H4 (cell line): Measurements from ENCODE around the gene PXMP4. TPM values are rescaled to one million over a fixed set of nuclear protein-coding genes. Genes with fewer than 3 reads are reported as not detected.

Source experiments
- DNase-seq: peaks from one replicate; pipeline ENCODE4 v3.0.0-alpha.2; 2015; ENCODE audit warnings: low spot score
- total RNA-seq: library from RNA; depleted of rRNA; stranded (reverse); fragments of >200 nt; shearing (Covaris generic); gene quantifications from 2 replicates; pipeline ENCODE4 v1.2.3, GENCODE V29; 2014

Gene PXMP4
- total RNA-seq, 1 experiment from 2014 or later = 2.5 TPM

DNA sequence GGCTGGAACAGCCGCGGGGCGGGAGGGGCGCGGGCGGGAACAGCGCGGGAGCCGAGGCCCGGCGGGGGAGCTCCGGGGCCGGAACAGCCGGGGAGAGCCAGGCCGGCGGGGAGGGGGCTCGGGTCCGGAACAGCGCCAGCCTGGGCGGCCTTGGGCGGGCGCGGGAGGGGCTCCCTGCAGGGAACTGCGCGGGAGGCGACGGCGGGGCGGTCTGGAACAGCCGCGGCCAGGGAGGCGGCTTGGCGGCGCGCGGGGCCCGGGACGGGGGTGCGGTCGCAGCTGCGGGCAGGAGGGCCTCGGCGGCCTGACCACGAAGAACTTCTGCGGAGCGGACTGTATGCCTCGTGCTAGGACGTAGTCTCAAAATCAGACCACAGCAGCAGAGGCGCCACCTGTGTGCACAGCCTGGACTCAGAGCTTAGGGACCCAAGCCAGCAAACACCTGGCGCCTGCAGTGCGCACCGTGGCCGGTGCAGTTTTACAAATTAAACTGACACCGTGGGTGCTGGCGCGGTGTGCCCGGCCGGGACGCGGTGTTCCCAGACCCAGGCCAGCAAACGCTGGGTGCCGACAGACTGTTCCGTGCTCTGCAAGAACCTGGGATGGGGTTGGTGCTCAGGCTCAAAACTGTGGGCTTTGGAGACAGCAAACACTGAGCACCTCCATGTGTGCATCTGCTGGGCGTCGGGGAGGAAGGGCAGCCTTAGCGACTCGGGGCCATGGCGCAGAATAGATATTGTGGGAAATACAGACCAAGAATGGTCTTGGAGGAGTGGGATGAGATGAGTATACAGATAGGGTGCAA is 12.3 kb upstream of the PXMP4 start:
- DNase-seq = peak; percentile 45

DNA sequence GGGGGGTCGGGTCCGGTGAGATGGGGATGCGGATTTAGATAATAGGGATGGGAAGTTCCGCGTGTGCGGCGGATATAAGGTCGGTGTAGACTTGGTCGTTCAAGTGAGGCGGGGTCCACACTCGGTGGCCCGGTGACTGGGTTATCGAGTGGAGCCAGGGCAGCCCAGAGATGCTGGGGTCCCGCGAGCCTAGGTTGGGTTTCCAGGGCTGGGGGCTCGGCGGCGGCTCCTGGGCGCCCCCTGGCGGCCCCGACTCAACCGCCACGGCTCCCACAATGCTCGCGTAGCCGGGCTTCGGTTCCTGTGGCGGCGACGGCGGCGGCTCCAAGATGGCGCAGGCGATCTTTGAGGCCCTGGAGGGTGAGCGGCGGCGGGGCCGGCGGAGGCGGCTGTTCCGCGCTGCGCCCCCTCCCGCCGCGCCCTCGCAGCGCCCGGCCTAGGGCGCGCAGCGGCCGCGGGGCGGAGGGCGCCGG is 11.6 kb upstream of the PXMP4 start, which contains the start of gene ZNF341:
ZNF341 (plus strand) TSS at position 304 of the 473 bp plus-strand sequence; CDS start at position 330, 26 bp downstream.
- peak; percentile 74 for DNase-seq

DNA sequence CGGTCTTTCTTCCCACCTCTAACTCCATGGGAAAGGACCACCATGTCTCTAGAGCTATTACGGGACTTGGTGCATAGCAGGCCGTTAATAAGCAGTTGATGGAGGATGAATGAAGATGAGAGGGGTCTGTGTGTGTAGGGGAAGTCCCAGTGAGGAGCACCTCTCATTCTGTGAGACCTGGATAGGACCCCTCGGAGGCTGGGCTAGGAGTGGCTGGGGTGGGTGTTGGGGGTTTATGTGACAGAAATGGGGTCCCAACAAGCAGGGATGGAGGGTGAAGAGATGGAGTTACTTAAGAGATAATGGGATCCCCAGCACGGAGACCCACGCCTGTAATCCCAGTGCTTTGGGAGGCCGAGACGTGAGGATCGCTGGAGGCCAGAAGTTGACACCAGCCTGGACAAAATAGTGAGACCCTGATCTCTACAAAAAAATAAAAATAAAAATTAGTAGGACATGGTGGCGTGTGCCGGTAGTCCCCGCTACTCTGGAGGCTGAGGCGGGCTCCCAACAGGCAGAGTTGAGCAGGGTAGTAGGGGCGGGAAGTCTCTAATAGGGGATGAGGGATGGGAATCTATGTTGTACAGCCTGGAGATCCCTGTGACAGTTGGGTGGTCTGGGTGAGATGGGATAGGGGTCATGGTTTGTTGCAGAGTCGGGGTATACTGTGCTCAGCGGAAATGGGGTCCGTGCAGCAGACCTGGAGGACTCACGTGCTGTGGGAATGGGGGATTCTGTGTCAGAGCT is 11.0 kb upstream of the PXMP4 start:
- no peak for DNase-seq

DNA sequence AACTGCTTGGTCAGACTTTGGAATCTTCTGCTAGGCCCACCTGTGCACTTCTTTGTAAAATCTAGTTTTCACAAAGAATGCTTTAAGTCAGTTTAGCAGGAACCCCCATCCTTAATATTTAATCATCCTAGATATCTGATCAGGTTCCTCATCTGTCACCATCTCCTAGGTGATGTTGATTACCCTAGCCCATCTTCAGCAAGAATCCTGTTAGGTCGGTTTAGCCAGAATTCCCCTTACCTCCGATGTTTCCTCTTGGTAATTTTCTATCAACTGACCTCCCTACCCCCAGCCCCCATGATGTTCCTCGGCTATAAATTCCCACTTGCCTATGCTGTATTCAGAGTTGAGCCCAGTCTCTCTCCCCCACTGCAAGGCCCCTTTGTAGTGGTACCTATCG is 9.0 kb upstream of the PXMP4 start:
- DNase-seq = no peak

DNA sequence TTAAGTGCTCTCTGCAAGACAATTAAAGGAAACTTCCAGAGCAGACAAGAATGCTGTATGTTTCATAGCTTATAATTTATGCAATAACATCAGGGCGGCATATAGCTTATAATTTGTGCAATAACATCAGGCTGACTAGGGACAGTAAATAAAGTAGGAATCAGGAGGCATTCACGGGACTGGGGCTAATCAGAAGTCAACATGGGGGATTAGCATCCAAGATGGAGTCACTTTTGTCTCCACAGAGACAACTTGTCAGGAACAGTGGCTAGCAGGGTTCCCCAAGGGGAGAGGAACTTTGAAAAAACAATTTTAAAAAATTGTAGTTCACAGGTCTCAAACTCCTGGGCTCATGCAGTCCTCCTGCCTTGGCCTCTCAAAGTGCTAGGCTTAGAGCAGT is 8.4 kb upstream of the PXMP4 start:
- DNase-seq = no peak

DNA sequence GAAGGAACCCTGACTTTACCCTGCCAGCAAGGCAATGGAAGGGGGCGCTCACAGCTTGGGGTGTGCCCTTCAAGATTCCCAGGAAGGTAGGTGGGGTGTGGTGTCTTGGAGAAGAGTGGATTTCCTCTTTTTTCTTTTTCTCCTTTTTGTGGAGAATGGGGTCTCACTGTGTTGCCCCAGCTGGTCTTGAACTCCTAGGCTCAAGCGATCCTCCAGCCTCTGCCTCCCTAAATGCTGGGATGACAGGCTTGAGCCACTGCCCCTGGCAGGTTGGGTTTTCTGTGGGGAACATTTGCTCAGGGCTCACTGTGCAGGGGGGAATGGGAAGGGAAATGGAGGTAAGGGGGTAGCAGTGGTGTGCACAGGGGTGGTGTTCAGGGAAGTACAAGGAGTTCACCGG is 7.7 kb upstream of the PXMP4 start:
- no peak for DNase-seq

DNA sequence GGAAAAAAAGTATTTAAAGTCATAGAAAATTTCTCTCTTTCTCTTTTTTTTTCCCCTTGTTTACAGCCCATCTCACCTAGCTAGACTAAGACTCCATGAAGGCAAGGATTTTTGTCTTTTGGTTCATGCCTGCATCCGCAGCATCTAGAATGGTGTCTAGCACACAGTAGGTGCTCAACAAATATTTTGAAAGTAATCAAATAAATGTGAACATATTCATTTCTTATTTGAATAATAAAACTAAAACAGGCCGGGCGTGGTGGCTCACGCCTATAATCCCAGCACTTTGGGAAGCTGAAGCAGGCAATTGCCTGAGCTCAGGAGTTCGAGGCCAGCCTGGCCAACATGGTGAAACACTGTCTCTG is 7.0 kb upstream of the PXMP4 start:
- DNase-seq = no peak

DNA sequence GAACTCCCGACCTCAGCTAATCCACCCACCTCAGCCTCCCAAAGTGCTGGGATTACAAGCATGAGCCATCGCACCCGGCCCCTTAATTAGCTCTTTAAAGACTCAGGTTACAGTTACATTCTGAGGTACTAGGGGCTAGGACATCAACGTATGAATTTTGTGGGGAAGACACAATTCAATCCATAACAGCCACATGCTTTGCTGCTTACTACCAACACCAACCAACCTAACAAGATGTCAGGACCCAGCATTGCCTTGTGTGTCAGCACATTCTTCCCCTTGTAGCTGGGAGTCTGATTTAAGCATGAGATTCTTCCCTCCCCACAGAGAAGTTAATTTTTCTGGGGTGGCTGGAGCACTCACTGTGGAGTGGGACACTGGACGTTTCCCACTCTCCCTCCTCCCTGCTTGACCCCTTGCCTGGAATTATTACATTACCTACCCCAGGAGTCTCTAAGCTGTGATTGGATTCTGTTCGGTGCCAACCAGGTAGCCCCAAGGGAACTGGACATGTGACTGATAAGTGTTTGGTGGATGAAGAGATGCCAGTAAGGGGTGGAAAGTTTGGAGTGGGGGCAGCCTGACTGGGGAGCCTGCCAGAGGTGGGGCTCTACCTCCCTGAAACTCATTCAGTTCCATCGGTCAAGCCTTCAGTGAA is 5.6 kb upstream of the PXMP4 start:
- no peak for DNase-seq

DNA sequence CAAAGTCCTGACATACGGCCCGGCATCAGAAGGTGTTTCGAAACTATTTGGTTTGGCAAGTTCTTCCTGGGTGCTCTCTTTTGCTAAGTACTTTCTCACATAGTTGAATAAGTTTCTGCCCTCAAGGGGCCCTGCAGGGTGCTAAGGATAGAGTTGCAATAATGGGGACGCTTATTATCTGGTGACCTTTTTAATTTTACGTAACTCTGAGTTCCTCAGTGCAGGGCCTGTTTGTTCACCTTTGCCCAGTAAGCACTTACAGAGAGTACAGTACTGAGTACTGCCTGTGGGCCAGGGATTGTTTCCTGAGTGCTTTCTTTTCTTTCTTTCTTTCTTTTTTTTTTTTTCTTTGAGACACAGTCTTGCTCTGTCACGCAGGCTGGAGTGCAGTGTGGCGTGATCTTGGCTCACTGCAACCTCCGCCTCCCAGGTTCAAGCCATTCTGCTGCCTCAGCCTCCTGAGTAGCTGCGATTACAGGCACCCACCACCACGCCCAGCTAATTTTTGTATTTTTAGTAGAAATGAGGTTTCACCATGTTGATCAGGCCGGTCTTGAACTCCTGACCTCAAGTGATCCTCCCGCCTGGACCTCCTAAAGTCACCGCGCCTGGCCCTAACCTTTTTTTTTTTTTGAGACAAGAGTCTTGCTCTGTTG is 4.5 kb upstream of the PXMP4 start:
- no peak for DNase-seq

DNA sequence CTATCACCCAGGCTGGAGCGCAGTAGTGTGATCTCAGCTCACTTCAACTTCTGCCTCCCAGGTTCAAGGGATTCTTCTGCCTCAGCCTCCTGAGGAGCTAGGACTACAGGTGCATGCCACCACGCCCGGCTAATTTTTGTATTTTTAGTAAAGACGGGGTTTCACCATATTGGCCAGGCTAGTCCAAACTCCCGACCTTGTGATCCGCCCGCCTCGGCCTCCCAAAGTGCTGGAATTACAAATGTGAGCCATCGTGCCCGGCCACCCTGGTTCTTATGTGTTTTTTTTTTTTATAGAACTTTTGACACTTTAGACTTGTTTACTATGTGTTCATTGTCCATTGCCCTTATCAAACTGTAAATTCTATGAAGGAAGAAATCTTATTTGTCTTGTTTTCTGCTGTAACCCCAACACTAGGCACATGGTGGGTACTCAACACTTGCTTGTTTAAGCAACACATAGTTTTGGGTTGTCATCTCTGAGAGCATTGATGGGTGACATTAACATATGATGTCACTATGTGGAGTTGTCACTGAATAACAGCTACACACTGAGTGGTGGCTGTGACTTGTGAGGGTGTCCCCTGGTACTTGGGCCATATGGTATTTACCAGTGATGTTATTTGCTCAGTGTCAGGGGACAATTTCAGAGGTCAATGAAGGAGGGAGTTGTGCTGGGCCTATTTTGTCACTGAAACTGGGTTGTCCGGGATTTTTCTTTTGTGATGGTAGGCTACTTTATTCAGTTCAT is 1.5 kb upstream of the PXMP4 start:
- no peak for DNase-seq

DNA sequence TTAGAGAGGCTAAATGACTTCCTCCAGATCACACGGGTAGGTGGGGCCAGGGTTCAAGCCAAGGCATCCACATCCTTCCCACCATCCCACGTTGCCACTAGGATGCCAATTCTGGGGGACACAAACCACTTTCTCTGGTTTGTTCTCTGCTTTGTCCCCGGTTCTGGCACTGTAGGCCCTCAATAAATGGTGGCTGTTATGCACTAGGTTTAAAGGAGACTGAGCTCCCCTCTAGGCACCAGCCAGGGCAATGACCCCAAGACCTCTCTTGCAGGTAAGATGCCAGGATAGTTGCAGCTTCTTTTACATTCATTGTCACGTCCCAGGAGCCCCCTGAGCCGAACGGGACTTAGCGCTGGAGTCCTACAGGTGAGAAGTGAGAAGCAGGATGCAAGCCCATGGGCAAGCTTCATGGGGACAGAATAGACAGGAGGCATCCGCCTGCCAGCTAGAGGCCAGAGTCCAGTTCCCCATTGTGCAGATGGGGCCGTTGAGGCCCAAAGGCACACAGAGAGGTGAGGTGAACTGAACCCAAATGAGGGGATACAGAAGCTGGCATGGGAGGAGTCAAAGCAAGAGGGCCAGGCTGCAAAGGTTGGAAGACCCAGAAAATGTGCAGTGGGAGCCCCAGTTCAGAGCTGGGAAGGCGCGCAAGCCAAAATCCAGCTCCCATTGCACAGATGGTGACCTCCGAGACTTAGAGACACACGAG is 677 bp downstream of the PXMP4 start:
- no peak for DNase-seq

DNA sequence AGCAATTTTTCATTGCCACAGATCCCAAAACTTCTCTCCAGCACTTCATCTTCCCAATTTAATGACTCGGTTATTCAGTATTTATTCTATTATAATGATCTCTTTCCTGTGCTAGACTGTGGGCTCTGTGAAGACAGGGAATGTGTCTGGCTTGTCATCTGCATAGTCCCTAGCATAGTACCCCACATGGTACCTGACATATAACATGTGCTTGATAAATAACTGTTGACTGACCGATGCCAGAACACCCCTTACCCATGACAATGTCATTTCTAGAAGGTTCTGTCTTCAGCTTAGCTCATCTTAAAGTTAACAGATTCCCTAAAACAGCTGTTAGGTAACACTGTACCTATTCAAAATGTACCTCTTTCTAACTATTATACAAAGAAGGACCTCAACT is 3.6 kb downstream of the PXMP4 start:
- no peak for DNase-seq

DNA sequence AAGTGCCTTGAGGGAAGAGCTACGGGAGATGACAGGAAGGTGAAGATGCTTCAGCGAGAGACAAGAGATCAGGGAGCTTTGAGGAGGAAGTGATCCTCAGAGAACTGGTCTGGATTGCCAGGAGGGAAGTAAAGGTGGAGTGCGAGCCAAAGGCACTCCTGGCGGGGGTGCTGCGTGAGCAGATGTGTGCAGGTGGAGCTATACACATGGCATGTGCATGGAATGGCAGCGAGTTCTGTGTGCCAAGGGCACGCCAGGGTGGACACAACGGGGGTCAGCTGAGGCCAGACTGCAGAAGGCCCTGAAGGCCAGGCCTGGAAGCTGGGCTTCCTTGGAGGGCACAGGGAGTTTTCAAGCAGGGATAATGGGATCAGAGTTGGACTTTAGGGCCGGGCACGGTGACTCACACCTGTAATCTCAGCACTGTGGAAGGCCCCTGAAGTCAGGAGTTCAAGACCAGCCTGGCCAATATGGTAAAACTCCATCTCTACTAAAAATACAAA is 6.2 kb downstream of the PXMP4 start:
- no peak for DNase-seq

DNA sequence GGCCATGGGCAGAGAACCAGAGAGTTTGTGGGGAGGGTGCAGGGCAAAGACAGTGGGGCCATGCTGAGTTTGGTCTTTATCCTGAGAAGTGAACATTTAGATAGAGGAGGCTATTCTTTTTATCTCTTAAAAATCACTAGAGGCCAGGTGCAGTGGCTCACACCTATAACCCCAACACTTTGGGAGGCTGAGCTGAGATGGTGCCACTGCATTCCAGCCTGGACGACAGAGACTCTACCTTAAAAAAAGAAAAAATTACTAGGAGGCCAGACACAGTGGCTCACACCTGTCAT is 8.7 kb downstream of the PXMP4 start:
- DNase-seq = no peak

DNA sequence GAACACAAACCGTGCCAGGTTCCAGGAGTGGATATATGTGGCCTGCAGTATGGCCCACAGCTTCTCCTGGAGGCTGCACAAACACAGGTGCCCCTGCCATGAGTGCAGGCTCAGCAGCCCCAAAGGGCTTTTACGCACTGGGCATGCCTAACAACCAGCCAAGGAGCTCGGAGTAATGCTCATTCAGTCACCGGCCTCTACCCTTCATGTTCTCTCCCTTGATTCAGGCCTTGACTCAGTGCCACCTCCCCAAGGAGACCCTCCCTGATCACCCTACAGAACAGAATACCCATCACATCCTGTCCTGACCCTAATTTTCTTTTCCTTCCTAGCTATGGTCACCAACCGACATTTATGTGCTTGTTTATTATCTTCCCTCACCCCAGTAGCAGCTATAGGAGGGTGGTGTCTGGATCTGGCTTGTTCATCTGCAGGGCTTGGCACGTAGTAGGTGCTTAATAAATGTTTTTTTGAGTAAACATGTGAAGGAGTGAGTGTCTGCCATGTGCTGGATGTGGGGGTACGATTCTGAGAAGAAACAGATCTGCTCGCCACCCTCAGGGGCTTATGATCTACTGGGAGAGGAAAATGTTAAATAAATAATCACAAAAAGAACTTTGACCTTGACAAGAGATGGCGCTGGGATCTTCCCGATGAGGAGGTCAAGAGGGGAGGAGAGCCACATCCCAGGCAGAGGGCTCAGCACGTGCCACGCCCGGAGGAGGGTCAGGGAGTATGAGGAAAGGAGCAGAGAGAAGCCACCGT is 9.2 kb downstream of the PXMP4 start:
- DNase-seq = no peak

DNA sequence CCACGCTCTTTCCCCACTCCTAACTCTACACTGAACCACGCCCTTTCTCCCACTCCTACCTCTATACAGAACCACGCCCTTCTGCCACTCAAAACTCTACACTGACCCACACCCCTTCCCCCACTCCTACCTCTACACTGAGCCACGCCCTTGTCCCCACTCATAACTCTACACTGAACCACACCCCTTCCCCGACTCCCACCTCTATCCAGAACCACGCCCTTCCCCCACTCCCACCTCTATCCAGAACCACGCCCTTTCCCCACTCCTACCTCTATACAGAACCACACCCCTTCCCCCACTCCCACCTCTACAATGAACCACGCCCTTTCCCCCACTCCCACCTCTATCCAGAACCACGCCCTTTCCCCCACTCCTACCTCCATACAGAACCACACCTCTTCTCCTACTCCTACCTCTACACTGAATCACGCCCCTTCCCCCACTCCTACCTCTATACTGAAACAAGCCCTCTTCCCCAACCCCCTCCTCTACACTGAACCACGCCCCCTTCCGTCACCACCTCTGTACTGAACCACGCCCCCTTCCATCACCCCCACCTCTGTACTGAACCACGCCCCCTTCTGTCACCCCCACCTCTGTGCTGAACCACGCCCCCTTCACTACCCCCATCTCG is 10.1 kb downstream of the PXMP4 start:
- DNase-seq = no peak

DNA sequence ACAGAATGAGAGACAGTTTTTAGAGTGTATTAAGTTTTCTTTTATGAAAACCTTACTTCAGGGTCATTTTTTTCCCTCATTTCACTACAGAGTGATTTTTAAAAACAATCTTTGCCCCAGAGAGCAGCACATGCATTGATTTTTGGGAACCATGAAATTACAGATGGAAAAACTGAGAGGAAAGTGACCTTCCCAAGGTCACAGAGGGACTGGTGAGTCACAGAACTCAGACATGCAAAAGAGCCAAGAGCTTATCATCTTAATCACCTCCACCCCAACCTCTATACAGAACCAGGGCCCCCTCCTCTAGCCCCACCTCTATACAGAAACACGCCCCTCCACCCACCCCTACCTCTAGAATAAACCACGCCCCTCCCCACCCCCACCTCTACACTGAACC is 10.7 kb downstream of the PXMP4 start:
- DNase-seq = no peak

DNA sequence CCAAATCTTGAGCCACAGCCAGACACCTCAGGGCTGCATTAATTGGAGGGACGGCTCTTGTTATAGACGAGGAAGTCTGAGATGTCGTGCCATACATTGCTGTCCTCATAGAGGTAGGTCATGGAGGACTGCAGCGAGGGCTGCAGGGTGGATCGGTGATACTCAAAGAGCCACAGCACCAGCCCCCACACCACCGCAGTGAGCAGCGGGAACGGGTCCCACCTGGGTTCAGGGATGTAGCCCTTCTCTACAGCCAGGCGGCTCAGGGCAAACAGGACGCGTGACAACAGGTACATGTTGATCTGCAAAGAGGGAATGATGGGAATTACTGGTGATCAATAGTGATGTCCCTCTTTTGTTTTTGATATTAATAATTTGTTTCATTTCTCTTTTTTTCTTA is 12.4 kb downstream of the PXMP4 start:
- no peak for DNase-seq

DNA sequence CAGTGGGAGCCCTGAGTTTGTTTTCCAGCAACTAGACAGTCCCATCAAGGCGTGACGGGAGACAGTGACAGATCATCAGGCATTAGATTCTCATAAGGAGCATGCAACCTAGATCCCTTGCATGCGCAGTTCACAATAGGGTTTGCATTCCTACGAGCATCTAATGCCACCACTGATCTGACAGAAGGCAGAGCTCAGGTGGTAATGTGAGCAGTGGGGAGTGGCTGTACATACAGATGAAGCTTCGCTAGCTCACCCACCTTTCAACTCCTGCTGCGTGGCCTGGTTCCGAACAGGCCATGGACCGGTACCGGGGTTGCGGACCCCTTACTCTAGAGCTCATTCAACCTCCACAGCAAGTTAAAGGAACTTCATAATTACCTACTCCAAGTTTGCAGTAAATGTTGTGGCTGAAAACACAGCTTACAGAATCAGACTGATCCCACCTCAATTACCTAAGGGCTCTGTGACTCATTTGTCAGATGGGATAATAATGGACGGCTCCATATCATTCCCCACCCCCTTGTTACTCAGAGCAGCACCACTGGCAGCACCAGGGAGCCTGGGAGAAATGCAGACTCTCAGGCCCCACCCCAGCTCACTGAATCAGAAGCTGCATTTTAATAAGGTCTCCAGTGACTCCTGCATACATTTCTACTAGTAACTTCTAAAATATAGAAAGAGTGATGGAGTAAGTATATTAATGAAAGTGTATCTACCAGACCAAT is 15.7 kb downstream of the PXMP4 start:
- no peak for DNase-seq
